AML-193 (cell line): ENCODE data around the gene IL34.
"Not testable (repeated sequence)": the region's sequence is repeated elsewhere in the genome, so short reads cannot be mapped to it uniquely, and the experiment has no call there.

ENCODE experiments used
- DNase-seq, 2 experiments: peaks; one replicate each; lab custom pipeline; 2025; lab: John Stamatoyannopoulos, UW

Gene IL34

DNA sequence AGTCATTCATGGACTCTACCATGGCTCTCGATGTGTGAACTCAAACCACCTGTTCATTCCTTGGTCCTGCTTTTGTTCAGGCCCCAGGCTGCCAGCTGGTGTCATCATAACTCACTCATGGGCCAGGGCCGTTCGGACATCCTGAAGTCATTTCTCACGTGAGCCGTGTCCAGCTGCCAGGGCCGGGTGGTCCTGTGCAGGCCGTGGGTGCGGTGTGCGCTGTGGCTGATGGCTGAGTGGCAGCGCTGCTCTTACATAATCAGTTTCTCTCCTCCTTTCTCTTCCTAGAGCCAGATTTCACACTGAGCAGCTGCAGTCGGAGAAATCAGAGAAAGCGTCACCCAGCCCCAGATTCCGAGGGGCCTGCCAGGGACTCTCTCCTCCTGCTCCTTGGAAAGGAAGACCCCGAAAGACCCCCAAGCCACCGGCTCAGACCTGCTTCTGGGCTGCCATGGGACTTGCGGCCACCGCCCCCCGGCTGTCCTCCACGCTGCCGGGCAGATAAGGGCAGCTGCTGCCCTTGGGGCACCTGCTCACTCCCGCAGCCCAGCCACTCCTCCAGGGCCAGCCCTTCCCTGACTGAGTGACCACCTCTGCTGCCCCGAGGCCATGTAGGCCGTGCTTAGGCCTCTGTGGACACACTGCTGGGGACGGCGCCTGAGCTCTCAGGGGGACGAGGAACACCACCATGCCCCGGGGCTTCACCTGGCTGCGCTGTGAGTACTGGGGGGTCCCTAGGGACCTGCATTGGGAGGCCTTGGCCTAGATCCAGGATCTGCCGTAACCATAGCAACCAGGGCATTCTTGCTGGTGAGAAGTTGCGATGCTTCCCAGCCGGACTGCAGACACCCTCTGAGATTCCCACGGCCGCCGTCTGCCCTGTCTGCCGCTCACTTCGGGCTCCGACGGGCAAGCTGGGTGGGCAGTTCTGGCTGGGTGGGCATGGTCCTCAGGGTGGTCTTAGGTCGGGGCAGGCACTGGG is at the start of gene IL34:
Gene IL34, plus strand, starts transcription at position 300 of the 982 bp plus-strand sequence. Its CDS starts 389 bp downstream, at position 689.
- no peak for DNase-seq

GRCh38 chr16:70597135-70597835 is 49.1 kb upstream of the IL34 start:
- DNase-seq = no peak

DNA sequence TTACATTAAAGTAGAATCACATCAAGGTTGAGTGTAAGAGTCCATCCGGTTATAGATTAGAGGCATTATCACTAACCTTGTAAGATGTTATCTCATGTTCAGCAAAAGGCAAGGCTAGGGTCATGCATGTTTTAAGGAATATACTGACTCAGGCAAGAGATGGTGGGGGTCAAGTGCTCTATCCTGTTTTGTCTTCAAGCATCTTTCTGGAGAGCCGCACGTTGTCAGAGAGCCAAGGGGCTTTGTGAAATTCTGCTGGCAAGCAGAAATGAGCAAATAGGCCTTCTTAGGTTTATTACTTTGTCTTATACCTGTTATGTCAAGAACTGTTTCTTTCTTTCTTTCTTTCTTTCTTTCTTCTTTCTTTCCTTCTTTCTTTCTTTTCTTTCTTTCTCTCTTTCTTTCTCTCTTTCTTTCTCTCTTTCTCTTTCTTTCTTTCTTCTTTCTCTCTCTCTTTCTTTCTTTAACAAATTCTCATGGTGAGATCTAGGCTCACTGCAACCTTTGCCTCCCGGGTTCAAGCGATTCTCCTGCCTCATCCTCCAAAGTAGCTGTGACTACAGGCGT is 47.3 kb upstream of the IL34 start:
- DNase-seq = no peak

GRCh38 chr16:70600730-70601129 is 45.6 kb upstream of the IL34 start:
- DNase-seq = no peak

GRCh38 chr16:70601576-70602575 is 44.5 kb upstream of the IL34 start:
- DNase-seq = no peak

- DNase-seq = no peak
Measured at GRCh38 chr16:70602831-70603230, 43.5 kb upstream of the IL34 start.

DNA sequence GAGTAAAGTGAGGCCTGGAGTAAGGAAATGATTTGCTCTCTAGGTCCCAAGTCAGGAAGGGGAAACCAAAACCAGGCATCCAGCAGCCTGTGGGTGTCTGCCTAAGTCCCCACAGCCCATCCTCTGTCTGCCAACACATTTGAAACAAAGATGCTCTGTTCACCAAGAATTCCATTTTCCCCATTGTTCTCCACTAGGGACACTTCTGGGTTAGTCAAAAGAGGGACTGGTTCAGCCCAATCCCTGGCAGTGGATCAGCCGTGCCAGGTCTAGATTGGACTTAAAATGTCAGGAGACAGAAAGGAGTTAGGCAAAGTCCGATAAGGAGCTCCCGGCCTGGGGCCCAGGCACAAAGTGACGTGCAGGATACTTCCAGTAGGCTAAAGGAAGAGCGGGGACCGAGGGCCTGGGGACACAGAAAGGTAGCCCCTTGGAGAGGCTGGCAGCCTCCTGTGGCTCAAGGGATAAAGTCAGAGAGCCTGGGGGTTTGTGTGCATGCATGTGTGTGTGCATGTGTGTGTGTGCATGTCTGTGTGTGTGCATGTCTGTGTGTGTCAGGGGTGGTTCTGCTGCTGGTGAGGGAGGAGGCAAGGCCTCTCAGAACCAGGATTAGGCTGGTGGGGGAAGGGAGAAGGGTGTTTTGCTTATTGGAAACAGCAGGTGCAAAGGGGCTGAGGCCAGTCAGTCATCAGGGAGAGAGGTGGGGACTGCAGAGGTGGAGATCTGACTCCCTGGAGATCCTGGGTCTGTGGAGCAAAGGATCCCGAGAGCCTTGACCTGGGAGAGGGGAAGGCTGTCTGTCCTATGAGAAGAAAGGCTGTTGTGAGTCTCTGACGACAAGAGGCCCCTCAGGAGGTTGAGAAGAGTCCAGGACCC is 41.7 kb upstream of the IL34 start:
- no peak for DNase-seq

DNA sequence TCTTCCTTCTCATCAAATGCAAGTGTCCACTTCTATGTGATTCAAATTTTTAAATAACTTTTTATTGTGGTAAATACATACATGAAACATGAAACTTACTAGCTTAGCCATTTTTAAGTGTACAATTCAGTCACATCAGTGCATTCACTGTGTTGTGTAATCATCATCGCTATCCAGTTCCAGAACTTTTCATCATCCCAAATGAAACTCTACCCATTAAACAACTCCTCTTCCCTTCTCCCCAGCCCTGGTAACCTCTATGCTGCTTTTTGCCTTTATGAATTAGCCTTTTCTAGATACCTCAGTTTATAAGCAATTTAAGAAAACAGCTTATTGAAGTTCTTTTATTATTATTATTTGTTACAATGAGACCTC is 41.1 kb upstream of the IL34 start:
- DNase-seq = no peak

DNA sequence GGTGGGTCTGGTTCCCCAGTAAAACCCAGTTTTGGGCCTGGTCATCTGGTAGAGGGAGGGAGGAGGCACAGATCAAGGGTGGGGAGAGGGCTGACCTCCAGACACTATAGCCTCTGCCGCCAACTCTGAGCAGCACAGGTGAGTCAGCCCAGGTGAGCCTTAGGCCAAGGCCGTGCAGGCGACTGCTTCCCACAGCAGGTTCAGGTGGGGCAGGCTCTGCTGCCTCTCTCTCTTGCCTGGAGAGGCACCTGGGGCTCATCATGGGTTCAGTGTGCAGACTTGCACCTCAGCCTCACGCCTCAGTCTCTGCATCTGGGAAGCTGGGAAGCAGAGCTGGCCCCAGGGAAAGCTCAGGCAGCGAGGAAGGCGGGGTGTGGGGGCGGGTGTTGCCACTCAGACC is 37.8 kb upstream of the IL34 start:
- no peak for DNase-seq

- DNase-seq = no peak
Measured at GRCh38 chr16:70610273-70611223, 35.8 kb upstream of the IL34 start.

DNA sequence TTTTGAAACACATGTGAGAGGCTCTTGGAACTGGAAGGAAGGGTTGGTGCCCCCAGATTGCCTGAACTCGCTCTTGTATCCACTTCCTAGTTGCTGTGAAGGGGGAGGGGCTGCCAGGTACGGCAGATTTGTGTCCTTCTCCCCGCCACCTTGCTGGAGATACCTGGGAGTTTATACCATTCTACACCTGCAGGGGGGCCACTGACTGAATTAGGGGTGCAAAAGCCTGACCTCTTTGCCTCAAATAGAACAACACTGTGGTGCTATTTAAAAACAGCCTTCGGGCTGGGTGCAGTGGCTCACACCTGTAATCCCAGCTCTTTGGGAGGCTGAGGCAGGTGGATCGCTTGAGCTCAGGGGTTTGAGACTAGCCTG is 35.1 kb upstream of the IL34 start:
- no peak for DNase-seq

GRCh38 chr16:70611785-70612303 is 34.5 kb upstream of the IL34 start:
- DNase-seq = no peak

GRCh38 chr16:70612931-70613330 is 33.4 kb upstream of the IL34 start:
- DNase-seq = no peak

GRCh38 chr16:70614208-70614951 is 32.0 kb upstream of the IL34 start:
- no peak for DNase-seq

DNA sequence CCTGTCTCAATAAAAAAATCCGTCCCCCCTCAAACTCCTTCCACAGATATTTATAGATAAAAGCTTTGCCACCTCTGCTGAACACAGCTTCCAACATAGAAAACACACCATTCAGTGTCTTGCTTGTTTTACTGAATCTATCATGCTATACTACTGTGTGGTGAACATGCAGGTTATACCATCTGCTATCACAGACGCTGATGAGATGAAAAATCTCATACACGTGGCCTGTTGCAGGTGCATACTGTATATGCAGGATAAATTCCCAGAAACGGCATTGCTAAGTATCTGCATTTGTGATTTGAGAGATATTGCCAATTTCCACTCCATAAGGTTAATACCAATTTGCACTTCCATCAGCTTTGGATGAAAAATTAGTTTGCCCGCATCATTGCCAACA is 30.4 kb upstream of the IL34 start:
- no peak for DNase-seq

DNA sequence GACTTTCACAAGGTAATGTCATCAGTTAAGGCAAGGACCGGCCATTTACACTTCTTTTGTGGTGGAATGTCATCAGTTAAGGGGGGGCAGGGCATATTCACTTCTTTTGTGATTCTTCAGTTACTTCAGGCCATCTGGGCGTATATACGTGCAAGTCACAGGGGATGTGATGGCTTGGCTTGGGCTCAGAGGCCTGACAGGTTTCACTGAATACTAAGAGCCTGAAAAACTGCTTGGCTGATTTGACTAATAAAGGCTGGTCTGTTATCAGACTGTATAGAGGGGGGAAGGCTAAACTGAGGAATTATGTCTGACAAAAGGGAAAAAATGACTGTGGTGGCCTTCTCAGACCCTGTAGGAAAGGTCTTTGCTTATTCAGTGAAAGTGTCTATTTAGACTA is 24.5 kb upstream of the IL34 start:
- DNase-seq = not testable (repeated sequence)

- DNase-seq = no peak
Measured at GRCh38 chr16:70627696-70628095, 18.7 kb upstream of the IL34 start.

- DNase-seq = no peak
Measured at GRCh38 chr16:70630960-70631745, 15.2 kb upstream of the IL34 start.
